ENCODE data around the gene EPB41L3. TPM values are rescaled to one million over a fixed set of nuclear protein-coding genes. Genes with fewer than 3 reads are reported as not detected.

Gene EPB41L3
- total RNA-seq, 1 experiment from 2014 or later = 20.6 TPM

GRCh38 chr18:5370332-5370731, 173.5 kb downstream of the EPB41L3 start:
- DNase-seq (ENCODE audit: low spot score) (no peak), ATAC-seq (no peak)
- H3K27ac Mint-ChIP-seq = no peak overlapping the region
- TF ChIP-seq ZSCAN18 (CRISPR knock-in tag; IDR thresholded peaks at IDR 0.05) (no peak), AR (CRISPR knock-in tag; IDR thresholded peaks at IDR 0.05) (no peak), GABPB1 (CRISPR knock-in tag; IDR thresholded peaks at IDR 0.05) (no peak), IRF1 (CRISPR knock-in tag; IDR thresholded peaks at IDR 0.05) (no peak), CTCF (IDR thresholded peaks at IDR 0.05) (no peak), NFYB (CRISPR knock-in tag; conservative IDR thresholded peaks at IDR 0.05; ENCODE audit: low read depth) (no peak), ERG (CRISPR knock-in tag; IDR thresholded peaks at IDR 0.05) (no peak), TEAD4 (CRISPR knock-in tag; IDR thresholded peaks at IDR 0.05) (no peak), CBFB (CRISPR knock-in tag; IDR thresholded peaks at IDR 0.05; ENCODE audit: low read depth) (no peak), ZNF263 (CRISPR knock-in tag; IDR thresholded peaks at IDR 0.05; ENCODE audit: low read depth) (no peak), ZNF671 (CRISPR knock-in tag; IDR thresholded peaks at IDR 0.05) (no peak), ARID4B (CRISPR knock-in tag; IDR thresholded peaks at IDR 0.05; ENCODE audit: borderline replicate concordance) (no peak), ZNF425 (CRISPR knock-in tag; conservative IDR thresholded peaks at IDR 0.05) (no peak), NR3C1 (CRISPR knock-in tag; conservative IDR thresholded peaks at IDR 0.05; ENCODE audit: low read depth) (no peak), PREB (CRISPR knock-in tag; IDR thresholded peaks at IDR 0.05; ENCODE audit: borderline replicate concordance) (no peak), GRHL2 (CRISPR knock-in tag; IDR thresholded peaks at IDR 0.05; ENCODE audit: insufficient replicate concordance, severe bottlenecking) (no peak), MXD4 (CRISPR knock-in tag; IDR thresholded peaks at IDR 0.05; ENCODE audit: borderline replicate concordance) (no peak), KAT7 (CRISPR knock-in tag; IDR thresholded peaks at IDR 0.05; ENCODE audit: borderline replicate concordance) (no peak), NFATC4 (CRISPR knock-in tag; IDR thresholded peaks at IDR 0.05) (no peak), ETV6 (CRISPR knock-in tag; IDR thresholded peaks at IDR 0.05) (no peak)
- peaks cover 6% of the 10 kb centered on the region for H3K4me1 Mint-ChIP-seq
- no peaks in the 10 kb centered on the region for H3K9me3 Mint-ChIP-seq
- CTCF ChIA-PET = no interaction called here
- POLR2A ChIA-PET = no interaction called here
- H3K4me3 Mint-ChIP-seq = no peak overlapping the region
- H3K36me3 Mint-ChIP-seq = no peaks in the 10 kb centered on the region
- H3K27me3 Mint-ChIP-seq (ENCODE audit: low read depth) = no peaks in the 10 kb centered on the region
